Measurements from ENCODE around the gene TAB3.

- TF ChIP-seq TAF1 (IDR thresholded peaks at IDR 0.05; ENCODE audit: borderline replicate concordance, insufficient read depth, low read length): no peak
- TF ChIP-seq POLR2AphosphoS5 (IDR thresholded peaks at IDR 0.05; ENCODE audit: low read depth, low read length): no peak
- TF ChIP-seq, protein P1, sequence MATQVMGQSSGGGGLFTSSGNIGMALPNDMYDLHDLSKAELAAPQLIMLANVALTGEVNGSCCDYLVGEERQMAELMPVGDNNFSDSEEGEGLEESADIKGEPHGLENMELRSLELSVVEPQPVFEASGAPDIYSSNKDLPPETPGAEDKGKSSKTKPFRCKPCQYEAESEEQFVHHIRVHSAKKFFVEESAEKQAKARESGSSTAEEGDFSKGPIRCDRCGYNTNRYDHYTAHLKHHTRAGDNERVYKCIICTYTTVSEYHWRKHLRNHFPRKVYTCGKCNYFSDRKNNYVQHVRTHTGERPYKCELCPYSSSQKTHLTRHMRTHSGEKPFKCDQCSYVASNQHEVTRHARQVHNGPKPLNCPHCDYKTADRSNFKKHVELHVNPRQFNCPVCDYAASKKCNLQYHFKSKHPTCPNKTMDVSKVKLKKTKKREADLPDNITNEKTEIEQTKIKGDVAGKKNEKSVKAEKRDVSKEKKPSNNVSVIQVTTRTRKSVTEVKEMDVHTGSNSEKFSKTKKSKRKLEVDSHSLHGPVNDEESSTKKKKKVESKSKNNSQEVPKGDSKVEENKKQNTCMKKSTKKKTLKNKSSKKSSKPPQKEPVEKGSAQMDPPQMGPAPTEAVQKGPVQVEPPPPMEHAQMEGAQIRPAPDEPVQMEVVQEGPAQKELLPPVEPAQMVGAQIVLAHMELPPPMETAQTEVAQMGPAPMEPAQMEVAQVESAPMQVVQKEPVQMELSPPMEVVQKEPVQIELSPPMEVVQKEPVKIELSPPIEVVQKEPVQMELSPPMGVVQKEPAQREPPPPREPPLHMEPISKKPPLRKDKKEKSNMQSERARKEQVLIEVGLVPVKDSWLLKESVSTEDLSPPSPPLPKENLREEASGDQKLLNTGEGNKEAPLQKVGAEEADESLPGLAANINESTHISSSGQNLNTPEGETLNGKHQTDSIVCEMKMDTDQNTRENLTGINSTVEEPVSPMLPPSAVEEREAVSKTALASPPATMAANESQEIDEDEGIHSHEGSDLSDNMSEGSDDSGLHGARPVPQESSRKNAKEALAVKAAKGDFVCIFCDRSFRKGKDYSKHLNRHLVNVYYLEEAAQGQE (IDR thresholded peaks at IDR 0.05; ENCODE audit: insufficient read depth in 1 of 2, low read depth in 2 of 2, low read length in 2 of 2): no peak
- no peak for TF ChIP-seq SIN3A (IDR thresholded peaks at IDR 0.05; ENCODE audit: borderline replicate concordance, insufficient read depth, low read length)
- no peak for TF ChIP-seq FOXP2 (optimal IDR thresholded peaks at IDR 0.05; ENCODE audit: borderline replicate concordance, extremely low read depth, extremely low read length, insufficient read depth)
Observed at GRCh38 chrX:30906726-30907125, 17.7 kb upstream of the TAB3 start.
